ENCODE measurements around the gene PHLDB2. TPM values are rescaled to one million over a fixed set of nuclear protein-coding genes. Genes with fewer than 3 reads are reported as not detected.

Gene PHLDB2
- total RNA-seq, 2 experiments from 2014 or later, result 0.75 to 0.81 TPM

DNA sequence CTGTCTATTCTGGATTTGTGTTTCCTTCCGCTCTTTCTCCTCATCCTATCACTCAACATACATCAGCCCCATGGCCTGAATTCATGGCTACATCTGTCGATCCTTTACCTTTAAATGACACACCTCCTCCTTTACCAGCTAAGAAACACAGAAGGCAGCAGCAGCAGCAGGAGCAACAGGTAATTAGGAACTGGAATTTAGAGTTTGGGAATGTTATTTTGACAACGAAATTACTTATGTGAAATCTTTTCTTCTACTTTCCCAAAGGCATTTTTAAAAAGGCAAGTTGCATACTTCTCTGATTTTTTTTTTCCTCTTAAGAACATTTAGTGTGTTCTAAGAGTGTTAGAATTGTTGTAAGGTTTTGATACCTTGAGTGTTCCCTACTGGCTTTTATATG is 90.6 kb downstream of the PHLDB2 start:
- ATAC-seq, result no peak
- intact Hi-C loops (cut with DNase I, micrococcal nuclease), result no loop called here
- Mint-ChIP-seq H3K4me3 (no peak overlapping the region), H3K9me3 (ENCODE audit: low read depth) (no peaks in the 10 kb centered on the region), H3K4me1 (no peaks in the 10 kb centered on the region), H3K27me3 (no peaks in the 10 kb centered on the region), H3K27ac (no peak overlapping the region), H3K36me3 (ENCODE audit: low read depth) (no peaks in the 10 kb centered on the region)
- ChIA-PET POLR2A (no interaction called here), CTCF (interaction anchor here (0.5 kb wide), 1 partner anchor 1223 kb away, joined by 3 read pairs; no protein-coding TSS in a partner anchor)
- no peak for DNase-seq

DNA sequence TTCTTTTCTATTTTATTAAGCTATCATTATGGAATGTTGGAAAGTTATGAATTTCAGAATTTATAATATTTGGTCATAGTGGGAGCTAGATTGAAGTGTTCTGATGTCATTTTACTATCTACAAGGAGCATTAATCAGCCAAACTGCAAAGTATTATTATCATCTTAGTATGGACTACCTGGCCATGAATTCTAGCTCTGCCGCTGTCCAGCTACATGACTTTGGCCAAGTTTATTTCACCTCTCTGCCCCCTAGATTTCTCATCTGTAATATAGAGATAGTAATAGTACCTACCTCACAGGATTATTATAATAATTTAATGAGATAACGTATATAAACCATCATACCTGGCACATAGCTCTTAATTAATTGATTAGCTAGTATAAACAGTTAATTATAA is 92.0 kb downstream of the PHLDB2 start:
- Mint-ChIP-seq H3K27ac (no peak overlapping the region), H3K4me3 (no peak overlapping the region), H3K27me3 (no peaks in the 10 kb centered on the region), H3K9me3 (ENCODE audit: low read depth) (no peaks in the 10 kb centered on the region), H3K4me1 (no peaks in the 10 kb centered on the region), H3K36me3 (ENCODE audit: low read depth) (no peaks in the 10 kb centered on the region)
- intact Hi-C loops (cut with DNase I, micrococcal nuclease), result no loop called here
- DNase-seq, result no peak
- CTCF ChIA-PET, result interaction anchor here (0.7 to 1.3 kb wide), 6 partner anchors 9 to 234 kb away, joined by 3 to 5 read pairs (median 3); no protein-coding TSS in a partner anchor
- ATAC-seq, result no peak
- POLR2A ChIA-PET, result interaction anchor here (0.7 kb wide), 1 partner anchor 28 kb away, joined by 3 read pairs; the partner anchor contains the start of gene ABHD10

DNA sequence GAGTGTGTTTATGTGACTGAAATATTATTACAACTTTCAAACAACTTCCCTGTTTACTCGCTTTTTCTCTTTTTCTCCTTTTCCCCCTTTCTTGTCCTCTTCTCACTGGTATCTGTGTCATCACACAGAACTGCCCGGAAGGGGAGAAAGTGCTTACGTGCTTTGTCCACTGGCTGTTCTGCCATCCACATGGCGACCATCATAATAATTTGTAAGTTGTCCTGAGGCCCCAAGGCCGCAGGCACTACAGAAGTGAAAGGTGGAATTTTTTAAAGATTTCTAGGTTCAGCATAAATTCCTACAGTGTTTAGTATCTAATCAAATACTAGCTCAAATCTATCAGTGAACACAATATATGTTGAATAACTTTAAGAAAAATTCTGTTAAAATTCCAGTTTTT is 93.0 kb downstream of the PHLDB2 start:
- no peak overlapping the region for H3K4me3 Mint-ChIP-seq
- ATAC-seq (no peak), DNase-seq (no peak)
- intact Hi-C loops (cut with DNase I, micrococcal nuclease), result loop anchor here in 1 of 2 experiments (2.0 kb wide), 1 partner anchor 15 kb away; no protein-coding TSS in a partner anchor
- CTCF ChIA-PET, result interaction anchor here (1.3 kb wide), 1 partner anchor 15 kb away, joined by 4 read pairs; no protein-coding TSS in a partner anchor
- POLR2A ChIA-PET, result no interaction called here
- H3K27ac Mint-ChIP-seq, result no peak overlapping the region
- no peaks in the 10 kb centered on the region for H3K4me1 Mint-ChIP-seq
- no peaks in the 10 kb centered on the region for H3K9me3 Mint-ChIP-seq (ENCODE audit: low read depth)
- H3K27me3 Mint-ChIP-seq, result no peaks in the 10 kb centered on the region
- H3K36me3 Mint-ChIP-seq (ENCODE audit: low read depth), result no peaks in the 10 kb centered on the region

DNA sequence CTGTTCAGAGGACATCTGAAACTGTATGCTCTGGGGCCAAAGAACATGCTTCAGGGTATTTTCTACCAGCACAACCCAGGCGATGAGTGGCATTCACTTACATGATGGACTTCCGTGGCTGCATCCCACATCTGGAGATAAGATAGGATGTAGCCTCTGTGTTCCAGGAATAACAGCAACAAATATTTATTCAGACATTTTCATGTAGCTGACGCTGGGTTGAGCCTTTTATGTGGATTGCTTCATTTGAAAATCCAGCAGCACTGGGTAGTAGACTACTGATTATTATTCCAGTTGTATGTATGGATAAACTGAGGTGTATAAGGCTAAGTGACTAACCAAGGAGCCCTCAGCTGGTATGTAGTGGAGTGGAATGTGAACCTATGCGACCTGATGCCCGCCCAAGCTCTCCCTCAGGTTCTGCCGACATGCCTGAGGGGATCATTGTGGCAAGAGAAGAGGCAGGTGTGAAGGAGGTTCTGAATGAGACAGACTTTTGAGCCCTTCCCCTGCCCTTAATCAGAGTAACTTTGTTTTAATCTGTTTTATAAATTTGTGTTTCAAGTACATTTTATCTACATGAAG is 93.9 kb downstream of the PHLDB2 start:
- intact Hi-C loops (cut with DNase I, micrococcal nuclease), result loop anchor here in 1 of 2 experiments (2.0 kb wide), 1 partner anchor 16 kb away; no protein-coding TSS in a partner anchor
- no peak for ATAC-seq
- ChIA-PET POLR2A (no interaction called here), CTCF (interaction anchor here (0.5 kb wide), 1 partner anchor 260 kb away, joined by 4 read pairs; no protein-coding TSS in a partner anchor)
- no peaks in the 10 kb centered on the region for H3K4me1 Mint-ChIP-seq
- H3K36me3 Mint-ChIP-seq (ENCODE audit: low read depth), result no peaks in the 10 kb centered on the region
- DNase-seq, result no peak
- no peaks in the 10 kb centered on the region for H3K9me3 Mint-ChIP-seq (ENCODE audit: low read depth)
- H3K27me3 Mint-ChIP-seq, result no peaks in the 10 kb centered on the region
- H3K27ac Mint-ChIP-seq, result no peak overlapping the region
- H3K4me3 Mint-ChIP-seq, result no peak overlapping the region

DNA sequence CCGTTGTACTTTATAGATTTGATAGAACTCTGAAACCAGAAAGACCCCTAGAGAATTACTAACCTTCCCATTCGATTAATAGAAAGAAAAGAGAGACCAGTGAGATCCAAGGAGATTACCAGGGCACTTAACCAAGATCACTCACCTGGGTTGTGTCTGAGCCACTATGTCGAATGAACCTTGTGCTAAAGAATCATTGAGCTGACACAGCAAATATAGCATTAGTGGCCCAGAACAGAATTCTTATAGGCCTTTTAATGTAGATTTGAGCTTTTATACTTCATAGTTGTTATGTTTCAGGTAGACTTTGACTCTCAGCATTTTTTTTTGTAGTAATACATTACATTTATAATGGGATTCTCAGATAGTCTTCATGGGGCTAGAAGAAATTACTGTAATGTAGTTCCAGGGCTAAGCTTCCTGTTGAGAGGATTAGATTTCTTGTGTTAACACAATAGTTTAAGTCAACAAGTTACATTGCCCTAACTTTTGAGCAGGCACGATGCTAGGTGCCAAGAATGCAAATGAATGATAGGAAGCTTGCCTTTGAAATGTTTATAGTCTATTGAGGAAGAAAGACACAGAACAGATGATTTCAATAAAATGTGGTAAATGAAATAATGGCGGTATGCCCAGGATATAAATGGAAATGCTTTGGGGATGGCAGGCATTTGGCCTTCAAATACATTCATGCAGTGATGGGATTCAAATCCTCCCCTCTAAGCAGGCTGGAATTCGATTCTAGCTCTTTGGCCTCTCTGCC is 95.3 kb downstream of the PHLDB2 start:
- ChIA-PET POLR2A (interaction anchor here (0.6 kb wide), 1 partner anchor 603 kb away, joined by 4 read pairs; no protein-coding TSS in a partner anchor), CTCF (interaction anchor here (0.6 to 2.0 kb wide), 6 partner anchors 11 to 237 kb away, joined by 3 to 8 read pairs (median 4); no protein-coding TSS in a partner anchor)
- Mint-ChIP-seq H3K4me1 (no peaks in the 10 kb centered on the region), H3K27ac (no peak overlapping the region), H3K27me3 (no peaks in the 10 kb centered on the region), H3K4me3 (no peak overlapping the region), H3K36me3 (ENCODE audit: low read depth) (no peaks in the 10 kb centered on the region), H3K9me3 (ENCODE audit: low read depth) (no peaks in the 10 kb centered on the region)
- intact Hi-C loops (cut with DNase I, micrococcal nuclease), result no loop called here
- DNase-seq (no peak), ATAC-seq (no peak)

DNA sequence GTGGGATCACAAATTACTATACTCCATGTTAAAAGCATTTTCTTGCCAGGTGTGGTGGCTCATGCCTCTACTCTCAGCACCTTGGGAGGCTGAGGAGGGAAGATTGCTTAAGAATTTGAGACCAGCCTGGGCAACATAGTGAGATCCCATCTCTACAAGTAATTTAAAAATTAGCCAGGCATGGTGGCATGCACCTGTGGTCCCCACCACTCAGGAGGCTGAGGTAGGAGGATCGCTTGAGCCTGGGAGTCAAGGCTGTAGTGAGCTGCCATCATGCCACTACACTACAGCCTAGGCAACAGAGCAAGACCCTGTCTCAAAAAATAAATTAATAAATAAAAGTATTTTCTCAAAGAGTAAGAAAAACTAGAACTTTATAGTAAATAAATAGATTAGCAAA is 96.8 kb downstream of the PHLDB2 start:
- no peaks in the 10 kb centered on the region for H3K36me3 Mint-ChIP-seq (ENCODE audit: low read depth)
- POLR2A ChIA-PET, result no interaction called here
- no peak overlapping the region for H3K27ac Mint-ChIP-seq
- no peak overlapping the region for H3K4me3 Mint-ChIP-seq
- CTCF ChIA-PET, result interaction anchor here (0.5 kb wide), 1 partner anchor 1007 kb away, joined by 3 read pairs; no protein-coding TSS in a partner anchor
- DNase-seq (no peak), ATAC-seq (no peak)
- H3K27me3 Mint-ChIP-seq, result no peaks in the 10 kb centered on the region
- no peaks in the 10 kb centered on the region for H3K9me3 Mint-ChIP-seq (ENCODE audit: low read depth)
- intact Hi-C loops (cut with DNase I, micrococcal nuclease), result no loop called here
- no peaks in the 10 kb centered on the region for H3K4me1 Mint-ChIP-seq

DNA sequence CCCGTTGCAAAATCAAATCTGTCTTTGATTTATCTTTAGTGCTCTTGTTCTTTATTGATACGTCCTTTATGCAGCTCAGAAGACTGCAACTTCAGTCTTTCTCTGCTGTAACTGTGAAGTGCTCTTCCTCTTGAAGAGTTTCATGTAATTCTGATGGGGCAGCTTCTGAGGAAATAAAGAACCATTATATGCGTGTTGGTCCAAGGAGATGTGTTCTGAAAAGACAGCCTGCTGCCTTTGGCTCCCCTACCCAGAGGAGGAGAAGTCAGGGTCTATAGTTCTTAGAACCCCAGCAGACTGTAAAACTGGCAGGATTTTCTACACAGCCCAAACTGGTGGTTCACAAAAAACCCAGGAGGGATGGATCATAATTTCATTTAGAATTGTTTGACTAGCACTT is 97.4 kb downstream of the PHLDB2 start:
- CTCF ChIA-PET, result interaction anchor here (0.5 to 1.3 kb wide), 2 partner anchors 238 to 1008 kb away, joined by 3 read pairs; no protein-coding TSS in a partner anchor
- Mint-ChIP-seq H3K4me3 (no peak overlapping the region), H3K27ac (no peak overlapping the region), H3K36me3 (ENCODE audit: low read depth) (no peaks in the 10 kb centered on the region), H3K9me3 (ENCODE audit: low read depth) (no peaks in the 10 kb centered on the region), H3K4me1 (no peaks in the 10 kb centered on the region), H3K27me3 (no peaks in the 10 kb centered on the region)
- ATAC-seq (no peak), DNase-seq (no peak)
- intact Hi-C loops (cut with DNase I, micrococcal nuclease), result no loop called here
- POLR2A ChIA-PET, result no interaction called here

DNA sequence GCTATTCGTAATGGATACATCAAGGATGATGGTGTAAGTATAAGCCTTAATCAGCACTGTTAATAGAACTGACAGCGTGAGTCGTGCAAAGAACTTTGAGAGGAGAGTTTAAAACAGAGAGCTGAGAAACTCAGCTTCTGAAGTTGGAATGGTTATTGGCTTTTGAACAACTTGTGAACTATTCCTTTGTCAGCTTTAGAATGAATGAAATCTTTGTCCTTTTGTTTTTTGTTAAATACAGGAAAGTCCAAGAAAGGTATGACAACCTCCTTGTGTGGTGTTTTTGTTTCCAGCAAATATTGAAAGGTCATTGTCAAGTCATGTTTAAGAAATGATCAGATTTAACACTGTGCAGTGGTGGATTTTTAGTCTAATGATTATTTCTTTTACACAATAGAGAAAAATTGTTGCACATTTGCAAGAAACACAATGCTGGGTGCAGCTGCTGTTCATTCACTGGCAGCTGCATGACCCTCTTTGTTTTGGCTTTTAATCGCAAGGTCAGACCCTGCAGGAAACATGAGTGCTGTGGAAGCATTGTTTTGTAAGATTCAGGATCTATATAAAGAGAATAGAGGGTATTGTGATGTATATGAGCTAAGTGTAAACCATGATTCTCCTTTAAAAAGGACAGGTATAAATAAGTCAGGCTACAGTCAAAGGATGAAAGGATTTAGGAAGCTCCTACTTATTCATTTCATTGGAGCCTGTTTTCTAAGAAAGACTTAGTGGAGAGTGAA is 98.1 kb downstream of the PHLDB2 start:
- no peaks in the 10 kb centered on the region for H3K27me3 Mint-ChIP-seq
- H3K9me3 Mint-ChIP-seq (ENCODE audit: low read depth), result no peaks in the 10 kb centered on the region
- H3K4me1 Mint-ChIP-seq, result peaks cover 4% of the 10 kb centered on the region
- no peak overlapping the region for H3K4me3 Mint-ChIP-seq
- no peaks in the 10 kb centered on the region for H3K36me3 Mint-ChIP-seq (ENCODE audit: low read depth)
- intact Hi-C loops (cut with DNase I, micrococcal nuclease), result no loop called here
- DNase-seq (no peak), ATAC-seq (no peak)
- H3K27ac Mint-ChIP-seq, result no peak overlapping the region
- ChIA-PET POLR2A (no interaction called here), CTCF (interaction anchor here (0.5 to 1.3 kb wide), 3 partner anchors 36 to 240 kb away, joined by 3 to 5 read pairs (median 3); no protein-coding TSS in a partner anchor)

DNA sequence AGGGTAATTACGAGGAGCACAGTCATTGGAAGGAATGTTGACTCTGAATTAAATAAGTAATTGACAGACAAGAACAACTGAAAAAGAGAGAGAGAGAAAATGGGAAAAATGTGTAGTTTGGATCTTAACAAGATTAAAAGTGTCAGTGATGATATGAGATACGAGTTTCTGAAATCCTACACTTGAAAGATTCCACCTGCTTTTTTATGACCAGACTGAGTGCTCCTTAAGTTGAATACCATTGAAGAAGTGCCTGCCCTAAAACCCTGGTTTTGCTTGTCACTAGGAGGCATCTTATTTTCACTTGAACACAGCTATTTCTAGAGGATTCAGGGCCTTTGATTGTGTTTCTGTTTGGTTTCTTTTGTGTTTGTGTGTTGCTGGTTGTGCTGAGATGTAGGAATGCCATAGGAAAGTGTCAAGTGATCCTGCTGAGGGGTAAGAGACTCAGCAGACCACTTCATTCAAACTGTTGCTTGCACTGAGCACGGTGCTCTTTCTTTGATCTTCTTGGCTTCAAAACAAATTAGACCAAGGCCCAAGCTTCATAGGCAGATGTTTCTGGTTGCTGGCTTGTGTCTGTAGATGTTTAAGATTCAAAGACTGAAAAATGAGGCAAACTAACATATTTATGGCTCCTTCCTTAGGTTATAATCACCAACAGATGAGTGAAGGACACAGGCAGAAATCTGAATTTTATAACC is 102.5 kb downstream of the PHLDB2 start:
- Mint-ChIP-seq H3K4me3 (no peak overlapping the region), H3K27ac (no peak overlapping the region), H3K27me3 (no peaks in the 10 kb centered on the region), H3K36me3 (ENCODE audit: low read depth) (no peaks in the 10 kb centered on the region), H3K9me3 (ENCODE audit: low read depth) (no peaks in the 10 kb centered on the region), H3K4me1 (peaks cover 26% of the 10 kb centered on the region)
- CTCF ChIA-PET, result interaction anchor here (0.7 to 5.1 kb wide), 8 partner anchors 8 to 595 kb away, joined by 3 to 30 read pairs (median 4); no protein-coding TSS in a partner anchor
- POLR2A ChIA-PET, result no interaction called here
- DNase-seq (no peak), ATAC-seq (no peak)
- intact Hi-C loops (cut with DNase I, micrococcal nuclease), result loop anchor here (10.0 kb wide), 2 partner anchors 387 to 417 kb away; partner anchors contain the start of gene CD96 (in 1 of the 2)

DNA sequence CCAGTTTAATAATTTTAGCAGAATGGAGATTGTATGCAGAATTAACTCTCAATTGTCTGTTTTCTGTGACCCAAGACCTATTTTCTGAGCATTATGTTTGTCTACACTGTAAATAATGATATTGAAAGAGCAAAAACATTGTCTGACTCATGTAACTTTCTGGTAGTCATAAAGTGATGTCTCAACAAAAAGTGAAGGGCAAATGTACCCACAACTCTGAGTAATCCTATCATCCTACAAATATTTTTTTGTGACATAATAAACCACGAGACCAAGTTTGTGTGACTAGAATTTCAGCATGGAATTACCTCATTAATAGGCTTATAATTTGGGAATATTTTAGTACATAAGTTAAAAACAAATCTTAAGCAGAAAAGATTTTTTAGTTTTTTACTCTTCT is 104.4 kb downstream of the PHLDB2 start:
- DNase-seq, result no peak
- no peaks in the 10 kb centered on the region for H3K9me3 Mint-ChIP-seq (ENCODE audit: low read depth)
- CTCF ChIA-PET, result interaction anchor here (1.2 to 5.1 kb wide), 3 partner anchors 17 to 103 kb away, joined by 3 to 30 read pairs (median 4); no protein-coding TSS in a partner anchor
- intact Hi-C loops (cut with DNase I, micrococcal nuclease), result loop anchor here (10.0 kb wide), 2 partner anchors 389 to 419 kb away; partner anchors contain the start of gene CD96 (in 1 of the 2)
- ATAC-seq, result peak; percentile 63
- no peaks in the 10 kb centered on the region for H3K27me3 Mint-ChIP-seq
- H3K36me3 Mint-ChIP-seq (ENCODE audit: low read depth), result no peaks in the 10 kb centered on the region
- no peak overlapping the region for H3K27ac Mint-ChIP-seq
- POLR2A ChIA-PET, result no interaction called here
- no peak overlapping the region for H3K4me3 Mint-ChIP-seq
- H3K4me1 Mint-ChIP-seq, result peaks cover 32% of the 10 kb centered on the region

All from activated CD4-positive, alpha-beta T cell treated with anti-CD3 and anti-CD28 coated beads for 36 hours (primary cell).